ENCODE data around the gene RBM38.
"Not testable (repeated sequence)": the region's sequence is repeated elsewhere in the genome, so short reads cannot be mapped to it uniquely, and the experiment has no call there.

Gene RBM38

GRCh38 chr20:57390604-57391438 is at the start of gene RBM38:
Gene RBM38 (plus strand): TSS chr20:57391396. CDS start chr20:57391582, 186 bp downstream.
- peak; percentile 79 to 82 for DNase-seq

GRCh38 chr20:57341663-57342062 is 49.5 kb upstream of the RBM38 start:
- DNase-seq, result no peak

GRCh38 chr20:57342829-57343228 is 48.4 kb upstream of the RBM38 start:
- DNase-seq, result no peak

GRCh38 chr20:57346477-57346876 is 44.7 kb upstream of the RBM38 start:
- peak; percentile 74 to 75 for DNase-seq

GRCh38 chr20:57347393-57347792 is 43.8 kb upstream of the RBM38 start:
- no peak for DNase-seq

- not testable (repeated sequence) for DNase-seq
Observed at GRCh38 chr20:57348200-57348921, 42.8 kb upstream of the RBM38 start.

GRCh38 chr20:57348922-57349574 is 42.1 kb upstream of the RBM38 start:
- DNase-seq, result not testable (repeated sequence)

GRCh38 chr20:57350081-57350710 is 41.0 kb upstream of the RBM38 start:
- no peak for DNase-seq

- not testable (repeated sequence) for DNase-seq
Observed at GRCh38 chr20:57350726-57351041, 40.5 kb upstream of the RBM38 start.

- DNase-seq, result peak; percentile 90 to 96
Observed at GRCh38 chr20:57351042-57351783, 40.0 kb upstream of the RBM38 start, which contains the start of gene RAE1. Gene RAE1 (plus strand): TSS chr20:57351255. CDS start chr20:57354039, 2,784 bp downstream.

- DNase-seq, result no peak
Observed at GRCh38 chr20:57352305-57352704, 38.9 kb upstream of the RBM38 start.

- no peak for DNase-seq
Observed at GRCh38 chr20:57353351-57353750, 37.8 kb upstream of the RBM38 start.

GRCh38 chr20:57361517-57361916 is 29.7 kb upstream of the RBM38 start:
- no peak for DNase-seq

- DNase-seq, result no peak
Observed at GRCh38 chr20:57364451-57364850, 26.7 kb upstream of the RBM38 start.

- no peak for DNase-seq
Observed at GRCh38 chr20:57369596-57369995, 21.6 kb upstream of the RBM38 start.

GRCh38 chr20:57370316-57370715 is 20.9 kb upstream of the RBM38 start:
- no peak for DNase-seq

GRCh38 chr20:57371363-57371762 is 19.8 kb upstream of the RBM38 start:
- DNase-seq, result no peak

- no peak for DNase-seq
Observed at GRCh38 chr20:57372157-57372556, 19.0 kb upstream of the RBM38 start.

GRCh38 chr20:57372581-57373350 is 18.4 kb upstream of the RBM38 start:
- DNase-seq, result no peak

- no peak for DNase-seq
Observed at GRCh38 chr20:57374343-57374930, 16.8 kb upstream of the RBM38 start.

All from SHP77 (cell line).